GM23338 (cell line): ENCODE data around the gene PRSS27. TPM values are rescaled to one million over a fixed set of nuclear protein-coding genes. Genes with fewer than 3 reads are reported as not detected.

Source experiments
- ATAC-seq: fragments of 200-7000 bp; cut with Tn5 transposase; 3 replicates; pipeline ENCODE4 v1.9.1; 2020
- DNase-seq: peaks from one replicate; pipeline ENCODE4 v3.0.0-alpha.2; 2015; ENCODE audit warnings: low spot score
- H2AFZ ChIP-seq: fragments of 200-600 bp; sonication (generic); 2 replicates; pipeline ENCODE4 v1.8.0; 2016; ENCODE audit warnings: antibody characterized with exemption, mild to moderate bottlenecking, moderate library complexity
- H3F3A ChIP-seq: fragments of 200-600 bp; sonication (generic); replicated peaks from 2 replicates; pipeline ENCODE4 v1.8.0; 2017; ENCODE audit warnings: antibody characterized with exemption, mixed run types, low read depth
- H3K27ac ChIP-seq: fragments of 200-600 bp; sonication (generic); 2 replicates; pipeline ENCODE4 v1.6.1; 2016; ENCODE audit warnings: low read depth
- H3K27me3 ChIP-seq: fragments of 200-600 bp; sonication (generic); 2 replicates; pipeline ENCODE4 v1.8.0; 2016; ENCODE audit warnings: mild to moderate bottlenecking, mixed run types, moderate library complexity; ENCODE audit not compliant: insufficient read depth
- H3K36me3 ChIP-seq: fragments of 200-600 bp; sonication (generic); 2 replicates; pipeline ENCODE4 v1.8.0; 2016; ENCODE audit warnings: mild to moderate bottlenecking; ENCODE audit not compliant: insufficient read depth
- H3K4me1 ChIP-seq: fragments of 200-600 bp; sonication (generic); 2 replicates; pipeline ENCODE4 v1.8.0; 2016; ENCODE audit warnings: mild to moderate bottlenecking, moderate library complexity; ENCODE audit not compliant: insufficient read depth
- H3K4me2 ChIP-seq: fragments of 200-600 bp; sonication (generic); 2 replicates; pipeline ENCODE4 v1.7.1; 2017; ENCODE audit warnings: mixed run types
- H3K4me3 ChIP-seq: fragments of 200-600 bp; sonication (generic); 2 replicates; pipeline ENCODE4 v1.6.1; 2016; ENCODE audit warnings: mixed run types
- H3K79me2 ChIP-seq: fragments of 200-600 bp; sonication (generic); replicated peaks from 2 replicates; pipeline ENCODE4 v1.8.0; 2017; ENCODE audit warnings: mild to moderate bottlenecking; ENCODE audit not compliant: insufficient read depth
- H3K9me2 ChIP-seq: fragments of 200-600 bp; sonication (generic); 2 replicates; pipeline ENCODE4 v1.8.0; 2017; ENCODE audit not compliant: insufficient read depth
- H4K20me1 ChIP-seq: fragments of 200-600 bp; sonication (generic); replicated peaks from 2 replicates; pipeline ENCODE4 v1.8.0; 2017; ENCODE audit warnings: mild to moderate bottlenecking; ENCODE audit not compliant: insufficient read depth
- H3K27ac Mint-ChIP-seq: 2 replicates; pipeline ENCODE4 v1.8.0; 2020; ENCODE audit warnings: inconsistent platforms, mild to moderate bottlenecking, moderate library complexity, mixed read lengths
- H3K27me3 Mint-ChIP-seq: 3 replicates; pipeline ENCODE4 v1.8.0; 2022; ENCODE audit warnings: low read depth, mild to moderate bottlenecking, moderate library complexity, mixed read lengths, inconsistent platforms; ENCODE audit not compliant: insufficient read depth, poor library complexity
- H3K36me3 Mint-ChIP-seq: 3 replicates; pipeline ENCODE4 v1.8.0; 2021; ENCODE audit warnings: low read depth, mild to moderate bottlenecking, inconsistent platforms, moderate library complexity, mixed read lengths
- H3K4me1 Mint-ChIP-seq: 3 replicates; pipeline ENCODE4 v1.8.0; 2020; ENCODE audit warnings: mild to moderate bottlenecking, inconsistent platforms, mixed read lengths
- H3K4me3 Mint-ChIP-seq: 3 replicates; pipeline ENCODE4 v1.8.0; 2021; ENCODE audit warnings: moderate library complexity, mild to moderate bottlenecking, inconsistent platforms, mixed read lengths
- H3K9me3 Mint-ChIP-seq: 3 replicates; pipeline ENCODE4 v1.8.0; 2020; ENCODE audit warnings: moderate library complexity, mild to moderate bottlenecking, inconsistent platforms, mixed read lengths
- CREB1 ChIP-seq: fragments of 250-450 bp; sonication (Bioruptor Pico); IDR thresholded peaks from 2 replicates; pipeline ENCODE4 v1.5.0; 2020; ENCODE audit warnings: low read depth, mild to moderate bottlenecking, moderate library complexity
- ETS1 ChIP-seq: IDR thresholded peaks from 2 replicates; pipeline ENCODE4 v1.6.1; 2016; ENCODE audit warnings: antibody characterized with exemption
- EZH2 ChIP-seq: fragments of 200-600 bp; sonication (generic); IDR thresholded peaks from one replicate; pipeline ENCODE4 v1.8.0; 2017; ENCODE audit warnings: antibody characterized with exemption, mild to moderate bottlenecking, low read depth; ENCODE audit not compliant: unreplicated experiment
- JUNB ChIP-seq: IDR thresholded peaks from one replicate; pipeline ENCODE4 v1.6.1; 2016; ENCODE audit warnings: antibody characterized with exemption; ENCODE audit not compliant: unreplicated experiment
- NANOG ChIP-seq: IDR thresholded peaks from 2 replicates; pipeline ENCODE4 v1.6.1; 2016; ENCODE audit warnings: antibody characterized with exemption, borderline replicate concordance
- POLR2AphosphoS5 ChIP-seq: IDR thresholded peaks from 2 replicates; pipeline ENCODE4 v1.6.1; 2016; ENCODE audit warnings: antibody characterized with exemption, low read depth
- STAT1 ChIP-seq: IDR thresholded peaks from one replicate; pipeline ENCODE4 v1.6.1; 2016; ENCODE audit warnings: antibody characterized with exemption; ENCODE audit not compliant: unreplicated experiment
- ZNF114 ChIP-seq: fragments of 250-450 bp; sonication (Bioruptor Pico); IDR thresholded peaks from 2 replicates; pipeline ENCODE4 v1.5.0; 2020; ENCODE audit warnings: mild to moderate bottlenecking, moderate library complexity
- ZNF331 ChIP-seq: fragments of 250-450 bp; sonication (Bioruptor Pico); IDR thresholded peaks from 2 replicates; pipeline ENCODE4 v1.5.0; 2020; ENCODE audit warnings: low read depth, mild to moderate bottlenecking, moderate library complexity
- polyA plus RNA-seq: library from polyadenylated mRNA; unstranded; fragments of >200 nt; fragmentation: Nextera tagmentation; extraction: Ambion mirVana; gene quantifications from 2 replicates; pipeline ENCODE4 v1.2.1, GENCODE V29; 2016
- total RNA-seq: library from RNA; depleted of rRNA; stranded (reverse); fragments of >200 nt; shearing (Covaris generic); gene quantifications from 2 replicates; pipeline ENCODE4 v1.2.3, GENCODE V29; 2014
- TF ChIP-seq, protein P1 (sequence below), 2 experiments: fragments of 200-600 bp in 1 of 2; sonication (generic) in 1 of 2; conservative IDR thresholded peaks; 2 replicates each; pipeline versions ENCODE4 v1.5.1 to v1.6.1; 2016 to 2017; ENCODE audit warnings: antibody characterized with exemption in 2 of 2, low read depth in 2 of 2, mild to moderate bottlenecking in 2 of 2, moderate library complexity in 1 of 2
- TF ChIP-seq, protein P2 (sequence below): IDR thresholded peaks from one replicate; pipeline ENCODE4 v1.6.1; 2018; ENCODE audit warnings: antibody characterized with exemption; ENCODE audit not compliant: unreplicated experiment

Gene PRSS27
- total and polyA plus RNA-seq, 2 experiments from 2014 or later: 0.73 to 1.6 TPM

DNA sequence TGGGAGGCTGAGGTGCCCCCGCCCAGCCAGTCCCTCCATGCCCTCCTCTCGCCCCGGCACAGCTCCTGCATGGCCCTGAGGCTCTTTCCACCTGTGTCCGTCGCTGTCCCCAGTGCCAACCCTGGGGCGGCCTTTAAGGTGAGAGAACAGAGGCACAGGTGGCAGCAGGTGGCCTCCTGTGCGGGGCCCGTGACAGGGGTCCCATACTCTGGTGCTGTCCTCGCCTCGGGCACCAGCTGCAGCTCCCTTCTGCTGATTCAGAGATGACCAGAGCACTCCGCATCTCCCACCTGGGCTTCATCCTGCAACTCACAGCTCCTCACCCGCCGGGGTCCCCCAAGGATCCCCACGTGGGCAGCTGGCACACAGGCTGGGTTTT lies 8.0 kb downstream of the PRSS27 start:
- H3K27ac Mint-ChIP-seq: no peak overlapping the region
- no peak for TF ChIP-seq POLR2AphosphoS5
- Histone ChIP-seq H3K27ac (no peak overlapping the region), H3K27me3 (no peaks in the 10 kb centered on the region), H3K4me1 (no peaks in the 10 kb centered on the region), H3K36me3 (0 out of 2 replicates have a peak, but pooled peaks cover 5% of the 10 kb centered on the region), H3K4me2 (no peak overlapping the region), H3K4me3 (no peak overlapping the region), H4K20me1 (no peaks in the 10 kb centered on the region; the same call in 1 of the 2 replicates), H2AFZ (no peak overlapping the region), H3K79me2 (no peaks in the 10 kb centered on the region), H3F3A (no peaks in the 10 kb centered on the region; the same call in 1 of the 2 replicates), H3K9me2 (no peaks in the 10 kb centered on the region)
- H3K36me3 Mint-ChIP-seq: peaks cover 12% of the 10 kb centered on the region
- H3K4me1 Mint-ChIP-seq: peaks cover 4% of the 10 kb centered on the region; the same call in 2 of the 3 replicates
- no peak for ATAC-seq
- H3K27me3 Mint-ChIP-seq: peaks cover 17% of the 10 kb centered on the region
- H3K9me3 Mint-ChIP-seq: no peaks in the 10 kb centered on the region
- DNase-seq: no peak
- H3K4me3 Mint-ChIP-seq: no peak overlapping the region

DNA sequence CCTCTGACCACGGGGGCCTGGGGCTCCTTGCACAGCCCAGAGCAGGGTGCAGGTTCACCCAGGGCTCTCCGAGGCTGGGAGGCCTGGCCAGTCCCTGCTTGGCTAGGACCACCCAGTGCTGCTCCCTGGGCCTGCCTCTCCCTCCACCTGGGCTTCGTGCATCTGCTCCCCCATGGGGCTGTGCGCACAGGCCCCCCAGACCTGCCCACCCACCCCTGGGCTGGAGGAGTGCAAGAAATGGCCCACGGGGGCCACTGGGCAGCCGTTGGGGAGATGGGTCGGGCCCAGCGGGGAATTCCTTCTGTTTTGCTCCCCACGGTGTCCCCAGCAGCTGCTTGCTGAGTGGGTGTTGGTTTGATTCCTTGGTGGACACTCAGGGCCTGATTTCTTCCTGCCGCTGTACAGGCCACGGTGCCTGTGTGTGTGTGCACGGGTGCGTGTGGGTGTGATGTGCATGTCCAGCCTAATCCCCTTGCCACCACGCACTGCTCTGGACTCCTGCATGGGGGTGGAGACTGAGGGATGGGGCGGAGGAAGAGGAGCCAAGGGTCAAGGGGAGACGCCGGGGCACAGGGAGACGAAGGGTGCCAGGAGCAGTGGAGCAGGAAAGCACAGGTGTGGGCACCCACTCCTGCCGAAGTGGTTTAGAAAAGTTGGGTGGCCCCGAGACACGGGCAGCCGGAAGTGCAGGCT lies 8.5 kb downstream of the PRSS27 start:
- no peak overlapping the region for H3K4me2 ChIP-seq
- H3K4me1 Mint-ChIP-seq: peaks cover 4% of the 10 kb centered on the region; the same call in 2 of the 3 replicates
- H3F3A ChIP-seq: no peaks in the 10 kb centered on the region; the same call in 1 of the 2 replicates
- DNase-seq (no peak), ATAC-seq (no peak)
- H3K9me2 ChIP-seq: no peaks in the 10 kb centered on the region
- no peak overlapping the region for H2AFZ ChIP-seq
- H3K36me3 ChIP-seq: 0 out of 2 replicates have a peak, but pooled peaks cover 5% of the 10 kb centered on the region
- TF ChIP-seq CREB1 (CRISPR knock-in tag) (no peak), ZNF114 (no peak), EZH2 (no peak), ZNF331 (CRISPR knock-in tag) (no peak)
- no peak overlapping the region for H3K4me3 Mint-ChIP-seq
- H3K4me3 ChIP-seq: no peak overlapping the region
- peaks cover 12% of the 10 kb centered on the region for H3K36me3 Mint-ChIP-seq
- no peaks in the 10 kb centered on the region for H3K79me2 ChIP-seq
- H4K20me1 ChIP-seq: no peaks in the 10 kb centered on the region; the same call in 1 of the 2 replicates
- no peak overlapping the region for H3K27ac Mint-ChIP-seq
- H3K27me3 Mint-ChIP-seq: peaks cover 17% of the 10 kb centered on the region
- no peaks in the 10 kb centered on the region for H3K9me3 Mint-ChIP-seq
- no peaks in the 10 kb centered on the region for H3K27me3 ChIP-seq
- H3K27ac ChIP-seq: no peak overlapping the region
- no peaks in the 10 kb centered on the region for H3K4me1 ChIP-seq

DNA sequence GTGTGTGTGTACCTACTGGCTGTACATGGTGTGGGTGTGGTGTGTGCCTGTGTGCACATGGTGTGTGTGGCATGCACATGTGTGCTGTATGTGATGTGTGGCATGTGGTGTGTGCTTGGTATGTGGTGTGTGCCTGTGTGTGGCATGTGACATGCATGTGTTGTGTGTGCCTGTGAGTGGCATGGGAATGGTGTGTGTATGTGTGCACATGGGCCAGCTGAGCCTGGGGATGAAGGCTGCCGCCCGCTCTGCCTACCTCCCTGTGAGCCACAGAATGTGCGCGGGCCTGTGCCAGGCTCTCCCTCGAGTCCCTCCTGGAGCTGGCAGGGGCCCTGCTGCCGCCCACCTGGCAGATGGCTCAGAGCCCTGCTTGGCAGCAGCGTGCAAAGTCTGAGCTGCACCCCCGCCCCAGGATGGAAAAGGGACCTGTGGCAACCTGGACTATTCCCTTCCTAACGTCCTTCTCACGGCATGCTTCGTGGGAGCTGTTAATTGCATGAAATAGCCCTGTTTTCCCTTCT lies 9.3 kb downstream of the PRSS27 start:
- Histone ChIP-seq H3F3A (no peaks in the 10 kb centered on the region; the same call in 1 of the 2 replicates), H3K36me3 (0 out of 2 replicates have a peak, but pooled peaks cover 5% of the 10 kb centered on the region), H3K4me2 (no peak overlapping the region), H4K20me1 (no peaks in the 10 kb centered on the region; the same call in 1 of the 2 replicates), H3K4me3 (no peak overlapping the region), H3K79me2 (no peaks in the 10 kb centered on the region), H2AFZ (no peak overlapping the region), H3K9me2 (no peaks in the 10 kb centered on the region), H3K27ac (no peak overlapping the region), H3K27me3 (no peaks in the 10 kb centered on the region), H3K4me1 (no peaks in the 10 kb centered on the region)
- Mint-ChIP-seq H3K4me1 (peaks cover 4% of the 10 kb centered on the region; the same call in 2 of the 3 replicates), H3K9me3 (no peaks in the 10 kb centered on the region), H3K4me3 (no peak overlapping the region), H3K27ac (peak overlapping the region; percentile 5; the same call in 1 of the 2 replicates), H3K36me3 (peaks cover 12% of the 10 kb centered on the region), H3K27me3 (peaks cover 17% of the 10 kb centered on the region)
- DNase-seq (no peak), ATAC-seq (no peak)
- TF ChIP-seq POLR2AphosphoS5: no peak
- no peak for TF ChIP-seq EZH2
- TF ChIP-seq, protein P1, sequence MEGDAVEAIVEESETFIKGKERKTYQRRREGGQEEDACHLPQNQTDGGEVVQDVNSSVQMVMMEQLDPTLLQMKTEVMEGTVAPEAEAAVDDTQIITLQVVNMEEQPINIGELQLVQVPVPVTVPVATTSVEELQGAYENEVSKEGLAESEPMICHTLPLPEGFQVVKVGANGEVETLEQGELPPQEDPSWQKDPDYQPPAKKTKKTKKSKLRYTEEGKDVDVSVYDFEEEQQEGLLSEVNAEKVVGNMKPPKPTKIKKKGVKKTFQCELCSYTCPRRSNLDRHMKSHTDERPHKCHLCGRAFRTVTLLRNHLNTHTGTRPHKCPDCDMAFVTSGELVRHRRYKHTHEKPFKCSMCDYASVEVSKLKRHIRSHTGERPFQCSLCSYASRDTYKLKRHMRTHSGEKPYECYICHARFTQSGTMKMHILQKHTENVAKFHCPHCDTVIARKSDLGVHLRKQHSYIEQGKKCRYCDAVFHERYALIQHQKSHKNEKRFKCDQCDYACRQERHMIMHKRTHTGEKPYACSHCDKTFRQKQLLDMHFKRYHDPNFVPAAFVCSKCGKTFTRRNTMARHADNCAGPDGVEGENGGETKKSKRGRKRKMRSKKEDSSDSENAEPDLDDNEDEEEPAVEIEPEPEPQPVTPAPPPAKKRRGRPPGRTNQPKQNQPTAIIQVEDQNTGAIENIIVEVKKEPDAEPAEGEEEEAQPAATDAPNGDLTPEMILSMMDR (conservative IDR thresholded peaks at IDR 0.05; ENCODE audit: low read depth in 2 of 2): no peak
- TF ChIP-seq NANOG: no peak
- TF ChIP-seq ZNF331 (CRISPR knock-in tag): no peak
- TF ChIP-seq, protein P2, sequence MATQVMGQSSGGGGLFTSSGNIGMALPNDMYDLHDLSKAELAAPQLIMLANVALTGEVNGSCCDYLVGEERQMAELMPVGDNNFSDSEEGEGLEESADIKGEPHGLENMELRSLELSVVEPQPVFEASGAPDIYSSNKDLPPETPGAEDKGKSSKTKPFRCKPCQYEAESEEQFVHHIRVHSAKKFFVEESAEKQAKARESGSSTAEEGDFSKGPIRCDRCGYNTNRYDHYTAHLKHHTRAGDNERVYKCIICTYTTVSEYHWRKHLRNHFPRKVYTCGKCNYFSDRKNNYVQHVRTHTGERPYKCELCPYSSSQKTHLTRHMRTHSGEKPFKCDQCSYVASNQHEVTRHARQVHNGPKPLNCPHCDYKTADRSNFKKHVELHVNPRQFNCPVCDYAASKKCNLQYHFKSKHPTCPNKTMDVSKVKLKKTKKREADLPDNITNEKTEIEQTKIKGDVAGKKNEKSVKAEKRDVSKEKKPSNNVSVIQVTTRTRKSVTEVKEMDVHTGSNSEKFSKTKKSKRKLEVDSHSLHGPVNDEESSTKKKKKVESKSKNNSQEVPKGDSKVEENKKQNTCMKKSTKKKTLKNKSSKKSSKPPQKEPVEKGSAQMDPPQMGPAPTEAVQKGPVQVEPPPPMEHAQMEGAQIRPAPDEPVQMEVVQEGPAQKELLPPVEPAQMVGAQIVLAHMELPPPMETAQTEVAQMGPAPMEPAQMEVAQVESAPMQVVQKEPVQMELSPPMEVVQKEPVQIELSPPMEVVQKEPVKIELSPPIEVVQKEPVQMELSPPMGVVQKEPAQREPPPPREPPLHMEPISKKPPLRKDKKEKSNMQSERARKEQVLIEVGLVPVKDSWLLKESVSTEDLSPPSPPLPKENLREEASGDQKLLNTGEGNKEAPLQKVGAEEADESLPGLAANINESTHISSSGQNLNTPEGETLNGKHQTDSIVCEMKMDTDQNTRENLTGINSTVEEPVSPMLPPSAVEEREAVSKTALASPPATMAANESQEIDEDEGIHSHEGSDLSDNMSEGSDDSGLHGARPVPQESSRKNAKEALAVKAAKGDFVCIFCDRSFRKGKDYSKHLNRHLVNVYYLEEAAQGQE: no peak
- TF ChIP-seq ETS1: no peak
- no peak for TF ChIP-seq STAT1
- no peak for TF ChIP-seq JUNB
- no peak for TF ChIP-seq ZNF114
